CD4-positive, alpha-beta T cell treated with Interleukin-15 for 1 hour (primary cell): ENCODE measurements around the gene TOX2.

Experiments used
- DNase-seq: peaks from one replicate; pipeline ENCODE4 v3.0.0-alpha.2; 2020

The TOX2 gene

GRCh38 chr20:43916073-43916880 is 1.6 kb downstream of the TOX2 start:
- no peak for DNase-seq

DNA sequence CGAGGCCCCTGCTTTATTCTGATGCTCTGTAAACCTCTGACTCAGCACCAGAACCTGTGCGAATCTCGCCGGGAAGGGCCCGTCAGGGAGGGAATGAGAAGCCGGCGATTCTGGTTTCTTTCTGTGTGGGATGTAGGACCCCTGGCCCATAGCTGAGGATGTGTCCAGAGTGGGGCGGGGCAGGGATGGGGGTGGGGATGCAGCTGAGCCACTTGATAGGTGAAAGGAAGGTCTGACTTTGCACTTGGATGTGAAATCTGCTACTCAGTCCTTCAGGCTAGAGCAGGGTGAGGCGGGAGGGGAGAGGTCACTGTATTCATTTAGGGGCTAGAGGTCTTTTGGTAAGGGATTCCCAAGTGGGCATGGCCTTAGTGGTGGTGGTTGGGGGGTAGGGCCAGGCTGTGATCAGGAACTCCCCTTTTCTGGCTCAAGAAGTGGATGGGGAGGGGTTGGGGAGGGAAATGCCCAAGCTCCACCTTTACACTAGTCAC is 2.3 kb downstream of the TOX2 start:
- DNase-seq, result no peak

DNA sequence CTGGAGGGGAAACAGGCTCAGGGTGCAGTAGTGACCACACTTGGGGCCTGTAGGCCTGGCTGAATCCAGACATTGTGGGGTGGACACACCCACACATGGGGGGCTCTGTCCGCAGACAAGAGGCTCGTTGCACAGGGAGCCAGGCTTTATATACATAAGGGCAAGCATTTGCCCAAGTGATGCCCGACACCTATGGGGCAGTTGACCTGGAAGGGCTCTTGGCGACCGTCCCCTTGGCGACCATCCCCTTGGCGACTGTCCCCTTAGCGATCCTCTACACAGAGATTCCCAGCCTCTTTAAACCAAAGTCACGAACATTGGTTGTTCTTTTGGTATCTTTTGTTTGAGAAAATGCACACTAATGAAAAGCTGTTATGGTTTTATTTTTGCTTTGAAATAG is 2.7 kb downstream of the TOX2 start:
- no peak for DNase-seq

DNA sequence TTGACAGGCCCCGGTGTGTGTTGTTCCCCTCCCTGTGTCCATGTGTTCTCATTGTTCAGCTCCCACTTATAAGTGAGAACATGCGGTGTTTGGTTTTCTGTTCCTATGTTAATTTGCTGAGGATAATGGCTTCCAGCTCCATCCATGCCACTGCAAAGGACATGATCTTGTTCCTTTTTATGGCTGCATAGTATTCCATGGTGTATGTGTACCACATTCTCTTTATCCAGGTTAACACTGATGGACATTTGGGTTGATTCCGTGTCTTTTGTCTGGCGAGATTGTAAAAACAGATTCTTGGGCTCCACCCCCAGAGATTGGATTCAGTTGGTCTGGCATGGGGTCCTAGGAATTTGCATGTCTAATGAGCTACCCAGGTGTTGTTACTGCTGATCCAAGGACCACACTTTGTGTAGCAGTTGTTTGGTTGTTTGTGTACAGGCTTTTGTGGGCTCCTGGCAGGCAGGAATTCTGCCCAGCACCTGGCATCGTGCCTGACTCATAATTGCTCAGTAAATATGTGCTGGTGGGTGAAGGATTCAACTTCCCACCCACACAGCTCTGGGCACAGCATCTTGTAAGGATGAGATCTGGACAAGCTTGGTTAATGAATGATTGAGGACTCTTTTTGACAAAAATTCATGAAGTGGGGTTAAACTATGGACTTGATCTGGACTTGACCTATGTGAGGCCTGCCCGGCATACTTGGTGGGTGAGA is 5.2 kb downstream of the TOX2 start:
- DNase-seq, result no peak

- DNase-seq, result no peak
Measured at GRCh38 chr20:43920797-43921196, 6.1 kb downstream of the TOX2 start.

- no peak for DNase-seq
Measured at GRCh38 chr20:43921227-43921780, 6.7 kb downstream of the TOX2 start.

- no peak for DNase-seq
Measured at GRCh38 chr20:43922614-43923013, 8.0 kb downstream of the TOX2 start.

- no peak for DNase-seq
Measured at GRCh38 chr20:43923322-43923721, 8.7 kb downstream of the TOX2 start.

DNA sequence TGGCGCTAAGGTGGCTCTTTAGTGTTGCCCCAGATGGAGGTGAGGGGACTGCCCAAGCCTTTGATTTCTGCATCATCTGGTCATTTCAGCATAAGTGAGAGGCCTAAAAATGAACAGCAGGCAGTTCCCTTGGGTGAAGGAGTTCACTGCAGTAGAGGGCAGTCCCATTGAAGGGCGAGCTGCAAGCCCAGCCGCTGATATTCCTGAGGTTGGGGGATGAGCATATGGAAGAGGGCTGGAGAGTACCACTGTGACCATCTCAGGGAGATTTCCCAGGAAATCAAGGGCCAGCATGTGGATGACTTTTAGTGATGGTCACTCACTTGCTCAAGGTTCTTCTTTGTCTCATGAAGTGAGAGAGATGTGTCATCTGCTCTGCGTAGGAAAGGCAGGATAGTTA is 9.3 kb downstream of the TOX2 start:
- no peak for DNase-seq

- peak; percentile 37 for DNase-seq
Measured at GRCh38 chr20:43925215-43925614, 10.6 kb downstream of the TOX2 start.

- DNase-seq, result peak; percentile 32
Measured at GRCh38 chr20:43925801-43926200, 11.1 kb downstream of the TOX2 start.

DNA sequence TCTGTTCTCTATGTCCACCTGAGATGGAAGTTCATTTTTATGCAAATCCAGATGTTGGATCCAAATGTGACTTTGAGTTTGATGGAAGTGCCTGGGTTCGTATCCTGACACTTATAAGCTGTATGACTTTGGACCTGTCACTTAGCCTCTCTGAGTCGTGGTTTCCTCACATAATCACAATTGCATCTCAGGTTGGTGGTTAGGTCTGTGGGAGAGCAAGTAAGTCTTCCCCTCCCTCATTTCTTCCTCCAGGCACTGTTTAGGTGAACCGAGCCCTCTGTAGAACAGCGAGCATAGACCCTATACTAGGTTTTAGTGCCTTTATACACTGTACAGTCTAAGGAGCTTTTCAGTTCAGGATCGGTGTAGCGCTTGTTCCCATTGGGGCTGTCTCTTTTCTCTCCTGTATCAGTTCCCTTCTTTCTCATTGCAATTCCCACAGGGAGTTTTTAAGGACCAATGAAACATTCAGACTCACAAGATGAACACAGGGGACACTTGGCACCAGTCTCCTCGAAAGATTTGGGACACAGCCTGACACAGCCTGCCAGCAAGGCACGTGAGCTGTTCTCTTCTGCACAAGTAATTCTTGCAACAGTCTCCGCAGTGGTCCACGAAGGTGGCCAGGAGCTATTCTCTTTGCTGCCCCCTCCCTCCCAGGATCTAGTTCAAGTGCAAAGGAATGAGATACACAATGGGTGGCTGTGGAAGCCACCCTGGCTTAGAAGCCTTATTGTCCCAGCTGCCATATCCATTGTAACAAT is 11.8 kb downstream of the TOX2 start:
- no peak for DNase-seq

GRCh38 chr20:43931976-43932375 is 17.3 kb downstream of the TOX2 start:
- DNase-seq, result no peak

DNA sequence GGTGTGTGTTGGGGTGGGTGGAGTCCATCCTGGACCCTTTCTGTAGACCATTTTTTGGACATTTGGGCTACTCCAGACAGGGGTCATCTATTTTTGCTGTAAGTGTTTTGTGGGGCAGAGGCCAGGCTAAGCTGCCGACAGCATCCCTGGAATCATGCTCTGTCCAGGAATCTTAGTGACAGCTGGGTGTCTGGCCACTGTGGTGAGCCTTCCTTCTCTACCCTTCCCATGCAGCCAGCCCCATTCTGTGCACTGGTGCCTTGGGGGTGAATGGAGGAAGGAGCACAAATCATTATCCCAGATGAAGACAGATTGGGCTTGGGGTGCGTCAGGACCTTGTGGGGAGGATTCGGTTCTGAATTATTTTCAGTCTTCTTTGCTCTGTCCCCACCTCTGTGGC is 20.2 kb downstream of the TOX2 start:
- no peak for DNase-seq

GRCh38 chr20:43936104-43936770 is 21.6 kb downstream of the TOX2 start:
- no peak for DNase-seq

- DNase-seq, result no peak
Measured at GRCh38 chr20:43936805-43937204, 22.2 kb downstream of the TOX2 start.

GRCh38 chr20:43937591-43937990 is 22.9 kb downstream of the TOX2 start:
- no peak for DNase-seq

GRCh38 chr20:43938017-43938655 is 23.5 kb downstream of the TOX2 start:
- DNase-seq, result no peak

GRCh38 chr20:43938932-43939761 is 24.5 kb downstream of the TOX2 start:
- peak; percentile 27 for DNase-seq

DNA sequence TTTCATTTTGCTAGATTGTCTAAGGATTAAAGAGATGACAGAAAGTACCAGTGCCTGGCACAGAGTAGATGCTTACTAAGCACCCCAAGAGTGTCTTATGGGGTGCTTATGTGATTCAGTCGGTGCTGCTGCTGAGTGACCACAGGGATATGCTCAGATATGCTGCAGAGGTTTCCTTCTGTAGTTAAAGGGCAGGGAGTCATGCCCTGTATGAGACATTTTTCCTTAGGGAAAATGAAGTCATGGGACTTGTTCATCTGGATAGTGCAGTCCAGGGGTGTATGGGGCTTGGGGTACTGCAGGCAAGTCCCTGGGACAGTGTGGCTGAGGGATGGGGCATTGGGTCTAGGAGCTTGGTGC is 25.1 kb downstream of the TOX2 start:
- DNase-seq, result no peak

- DNase-seq, result no peak
Measured at GRCh38 chr20:43940518-43941225, 26.0 kb downstream of the TOX2 start.
